Measurements from ENCODE around the gene SLC25A3.
"Not testable (repeated sequence)": the region's sequence is repeated elsewhere in the genome, so short reads cannot be mapped to it uniquely, and the experiment has no call there.

The SLC25A3 gene

DNA sequence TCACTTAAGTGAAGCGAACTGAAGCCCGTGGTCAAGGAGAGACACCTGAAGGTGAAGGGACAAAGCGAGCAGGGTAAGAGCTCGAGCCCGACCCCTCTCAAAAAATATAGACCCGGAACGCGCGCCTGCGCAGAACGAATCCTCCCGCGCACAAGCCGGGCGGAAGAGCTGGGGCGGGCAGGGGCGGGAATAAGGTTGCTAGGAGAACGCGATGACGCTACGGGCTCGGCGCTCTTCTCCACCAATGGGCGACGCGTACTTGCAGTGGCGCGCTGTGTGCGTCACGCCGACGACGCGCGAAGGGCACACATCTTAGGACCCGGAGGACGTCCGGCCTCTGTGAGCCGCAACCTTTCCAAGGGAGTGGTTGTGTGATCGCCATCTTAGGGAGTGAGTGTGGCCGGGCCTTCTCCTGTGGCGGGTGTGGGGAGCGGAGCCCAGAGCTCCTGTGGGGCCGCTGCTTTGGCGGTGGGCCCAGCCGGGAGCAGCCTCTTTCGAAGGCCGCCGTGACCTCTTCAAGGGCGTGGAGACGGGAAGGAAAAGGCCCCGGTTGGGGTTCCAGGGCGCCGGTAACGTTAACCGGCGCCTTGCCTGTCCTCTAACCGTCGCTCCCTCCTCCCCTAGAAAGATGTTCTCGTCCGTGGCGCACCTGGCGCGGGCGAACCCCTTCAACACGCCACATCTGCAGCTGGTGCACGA is at the start of gene SLC25A3:
Gene SLC25A3, plus strand, starts transcription at position 336 of the 699 bp plus-strand sequence. Its CDS starts 293 bp downstream, at position 629.
- DNase-seq, result peak; percentile 76

DNA sequence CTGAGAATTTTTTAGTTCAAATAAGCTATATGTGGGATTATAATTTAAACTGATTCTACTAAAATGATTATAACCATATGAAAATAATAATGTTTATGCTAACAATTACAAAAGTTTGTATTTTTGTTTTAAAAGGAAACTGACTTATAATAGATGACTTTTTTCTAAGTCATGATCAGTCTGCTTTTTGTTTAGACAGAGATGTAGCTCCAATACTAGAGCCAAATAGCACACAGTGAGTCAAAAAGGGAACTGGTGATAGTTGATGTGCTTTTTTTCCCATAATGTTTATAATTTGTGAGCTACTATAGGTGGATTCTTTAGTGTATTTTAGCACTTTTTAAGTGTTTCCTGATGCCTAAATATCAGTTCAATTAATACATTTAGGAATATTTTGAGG is 49.8 kb upstream of the SLC25A3 start:
- DNase-seq, result no peak

DNA sequence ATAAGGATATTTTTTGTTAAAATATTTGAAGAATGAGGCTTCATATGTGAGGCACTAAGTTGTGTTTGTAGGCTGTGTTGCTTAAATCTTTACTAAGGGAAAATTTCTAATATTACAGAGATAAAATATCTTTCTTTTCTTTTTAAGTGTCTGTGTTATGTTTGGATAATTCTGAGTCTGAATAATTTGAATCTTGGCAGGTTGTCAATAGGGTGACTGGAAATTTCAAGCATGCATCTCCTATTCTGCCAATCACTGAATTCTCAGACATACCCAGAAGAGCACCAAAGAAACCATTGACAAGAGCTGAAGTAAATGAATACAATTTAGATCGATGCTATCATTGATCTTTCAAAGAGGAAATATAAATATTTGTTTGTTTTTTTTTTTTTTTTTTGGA is 48.7 kb upstream of the SLC25A3 start:
- DNase-seq, result no peak

DNA sequence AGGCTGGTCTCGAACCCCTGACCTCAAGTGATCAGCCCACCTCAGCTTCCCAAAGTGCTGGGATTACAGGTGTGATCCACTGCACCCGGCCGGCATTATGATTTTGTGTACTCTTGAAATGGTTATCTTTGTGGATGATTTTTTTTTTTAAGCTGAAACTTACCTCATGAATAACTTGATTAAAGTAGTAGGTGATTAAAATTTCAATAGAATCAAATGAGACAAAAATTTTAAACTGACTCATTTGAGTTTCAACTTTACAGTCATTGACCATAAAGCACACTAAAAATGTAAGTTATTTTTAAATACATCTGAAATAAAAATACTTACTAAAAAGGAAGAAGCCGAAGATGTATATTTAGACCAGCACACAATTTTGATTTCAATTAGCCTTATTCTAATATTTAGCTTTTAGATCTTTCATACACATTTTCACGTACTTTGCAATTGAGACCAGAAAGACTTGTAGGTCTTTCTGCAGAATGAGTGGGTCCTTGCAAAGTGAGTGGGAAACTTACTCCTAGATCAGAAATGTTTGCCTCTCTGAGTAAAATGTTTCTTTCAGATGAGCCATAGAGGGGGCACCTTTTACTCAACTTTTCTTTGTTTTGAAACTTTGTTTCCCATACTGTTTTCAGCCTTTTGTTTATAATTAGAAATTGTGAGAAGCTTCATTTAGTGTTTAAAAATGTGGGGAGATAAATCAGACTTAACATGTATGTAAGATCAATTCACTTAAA is 43.9 kb upstream of the SLC25A3 start:
- no peak for DNase-seq

DNA sequence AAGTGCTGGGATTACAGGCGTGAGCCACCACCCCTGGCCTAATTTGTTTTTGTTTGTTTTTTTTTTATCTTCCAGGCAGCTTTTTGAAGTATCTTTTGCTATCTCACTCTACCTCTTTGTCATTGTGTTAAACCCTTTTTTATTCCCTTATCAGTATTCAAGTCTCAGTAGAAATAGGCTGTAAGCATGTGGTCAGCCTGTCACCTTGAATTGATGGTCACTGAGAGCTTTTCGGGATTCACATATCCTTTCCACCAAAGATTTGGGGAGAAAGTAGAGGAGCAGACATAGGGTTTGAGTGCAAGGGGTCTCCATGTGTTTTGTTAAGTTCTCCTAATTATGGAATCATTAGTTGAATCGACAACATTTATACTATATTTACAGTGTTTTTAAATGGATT is 41.7 kb upstream of the SLC25A3 start:
- no peak for DNase-seq

DNA sequence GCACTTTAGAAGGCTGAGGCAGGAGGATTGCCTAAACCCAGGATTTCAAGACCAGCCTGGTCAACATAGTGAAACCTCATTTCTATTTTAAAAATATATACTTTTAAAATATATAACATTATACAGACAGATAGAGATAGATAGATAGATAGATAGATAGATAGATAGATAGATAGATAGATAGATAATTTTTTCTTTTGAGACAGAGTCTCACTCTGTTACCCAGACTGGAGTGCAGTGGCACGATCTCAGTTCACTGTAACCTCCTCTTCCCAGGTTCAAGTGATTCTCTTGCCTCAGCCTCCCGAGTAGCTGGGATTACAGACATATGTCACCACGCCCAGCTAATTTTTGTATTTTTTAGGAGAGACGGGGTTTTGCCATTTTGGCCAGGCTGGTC is 35.4 kb upstream of the SLC25A3 start:
- not testable (repeated sequence) for DNase-seq

DNA sequence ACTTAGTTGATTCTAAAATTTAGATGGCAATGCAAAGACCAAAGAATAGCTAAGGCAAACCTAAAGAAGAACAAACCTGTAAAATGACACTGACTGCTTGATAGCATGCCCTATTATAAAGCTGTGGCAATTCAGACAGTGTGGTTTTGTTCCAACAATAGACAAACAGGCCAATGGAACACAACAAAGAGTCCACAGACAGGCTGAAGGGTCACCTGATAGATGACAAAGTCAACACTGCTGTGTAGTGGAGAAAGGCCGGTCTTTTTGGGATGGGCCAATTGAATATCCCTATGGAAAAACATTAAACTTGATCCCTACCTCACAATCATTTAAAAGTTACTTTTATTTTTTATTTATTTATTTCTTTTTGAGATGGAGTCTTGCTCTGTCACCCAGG is 33.8 kb upstream of the SLC25A3 start:
- no peak for DNase-seq

DNA sequence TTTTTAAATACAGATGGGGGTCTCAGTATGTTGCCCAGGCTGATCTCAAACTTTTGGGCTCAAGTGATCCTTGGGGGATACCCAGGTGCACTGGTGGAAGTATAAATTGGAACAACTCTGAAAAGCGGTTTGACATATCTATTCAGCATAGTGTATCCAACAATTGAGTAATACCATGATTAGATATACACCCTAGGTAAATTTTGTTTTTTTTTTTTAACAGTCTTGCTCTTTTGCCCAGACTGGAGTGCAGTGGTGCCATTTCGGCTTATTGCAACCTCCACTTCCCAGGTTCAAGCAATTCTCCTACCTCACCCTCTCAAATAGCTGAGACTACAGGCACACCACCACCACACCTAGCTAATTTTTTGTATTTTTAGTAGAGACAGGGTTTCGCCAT is 31.6 kb upstream of the SLC25A3 start:
- no peak for DNase-seq

DNA sequence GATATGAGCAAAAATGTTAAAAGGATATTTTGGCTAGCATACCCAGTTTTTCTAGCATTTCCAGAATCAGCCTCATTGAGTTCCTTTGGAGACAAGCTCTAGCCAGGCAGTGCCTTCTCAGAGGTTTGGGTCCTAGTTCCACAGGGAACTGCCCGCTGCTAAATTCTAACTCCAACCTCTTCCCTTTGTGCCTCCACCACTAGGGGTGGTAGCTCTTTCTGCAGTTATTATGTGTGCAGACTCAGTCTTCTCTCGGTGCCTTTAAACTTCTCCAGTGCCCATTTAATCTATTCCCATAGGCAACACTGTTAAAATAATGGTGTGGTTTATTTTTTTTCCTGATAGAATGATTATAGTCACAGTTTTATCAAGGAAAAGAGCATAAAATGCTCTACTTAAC is 21.5 kb upstream of the SLC25A3 start:
- no peak for DNase-seq

DNA sequence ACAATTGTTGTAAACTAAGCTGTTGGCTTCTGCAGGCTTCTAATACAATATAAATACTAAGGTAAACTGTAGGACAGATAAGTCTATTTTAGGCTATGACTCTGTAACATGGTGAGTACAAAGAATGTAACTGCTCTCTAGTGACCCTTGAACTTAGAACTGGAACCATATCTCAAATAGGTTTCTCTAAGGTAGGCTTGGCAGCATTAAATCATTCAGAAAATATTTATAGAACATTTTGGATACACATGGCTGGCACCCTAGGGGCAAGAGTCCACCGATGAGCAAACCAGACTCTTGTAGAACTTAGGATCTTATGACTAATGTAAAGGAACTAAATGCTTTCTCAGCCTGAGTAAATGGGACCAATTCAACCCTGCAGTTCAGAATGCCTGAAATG is 19.4 kb upstream of the SLC25A3 start:
- DNase-seq, result no peak

DNA sequence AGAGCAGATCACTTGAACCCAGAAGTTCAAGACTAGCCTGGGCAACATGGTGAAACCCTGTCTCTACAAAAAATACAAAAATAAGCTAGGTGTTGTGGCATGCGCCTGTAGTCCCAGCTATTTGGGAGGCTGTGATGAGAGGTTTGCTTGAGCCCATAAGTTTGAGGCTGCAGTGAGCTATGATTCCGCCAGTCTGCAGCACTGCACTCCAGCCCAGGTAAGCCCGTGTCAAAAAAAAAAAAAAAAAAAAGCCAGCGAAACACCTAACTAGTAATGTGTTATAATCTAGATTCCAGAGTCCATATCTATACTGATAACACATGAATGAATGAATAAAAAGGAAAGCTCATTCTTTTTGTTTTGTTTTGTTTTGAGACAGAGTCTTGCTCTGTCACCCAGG is 18.5 kb upstream of the SLC25A3 start:
- DNase-seq, result no peak

DNA sequence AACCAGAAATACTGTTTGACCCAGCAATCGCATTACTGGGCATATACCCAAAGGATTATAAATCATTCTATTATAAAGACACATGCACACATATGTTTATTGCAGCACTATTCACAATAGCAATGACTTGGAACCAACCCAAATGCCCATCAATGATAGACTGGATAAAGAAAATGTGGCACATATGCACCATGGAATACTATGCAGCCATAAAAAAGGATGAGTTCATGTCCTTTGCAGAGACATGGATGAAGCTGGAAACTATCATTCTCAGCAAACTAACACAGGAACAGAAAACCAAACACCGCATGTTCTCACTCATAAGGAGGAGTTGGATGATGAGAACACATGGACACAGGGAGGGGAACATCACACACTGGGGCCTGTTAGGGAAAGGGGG is 16.7 kb upstream of the SLC25A3 start:
- DNase-seq, result not testable (repeated sequence)

DNA sequence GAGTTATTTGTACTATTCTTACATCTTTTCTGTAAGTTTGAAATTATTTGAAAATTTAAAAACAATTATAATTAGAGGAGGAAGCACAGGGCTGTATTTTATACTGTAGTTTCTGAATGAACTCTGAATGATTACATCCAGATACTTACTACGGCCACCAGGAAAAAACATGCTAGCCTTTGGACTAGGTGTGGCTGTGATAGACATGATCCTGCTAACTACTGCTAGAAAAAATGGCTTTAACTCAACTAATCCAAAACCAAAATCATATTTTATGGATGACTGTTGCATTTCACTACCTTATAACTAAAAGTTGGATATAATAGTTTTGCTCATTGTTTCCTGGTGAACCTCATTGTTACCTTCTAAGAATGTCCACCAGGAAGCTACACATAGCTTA is 15.1 kb upstream of the SLC25A3 start:
- no peak for DNase-seq

DNA sequence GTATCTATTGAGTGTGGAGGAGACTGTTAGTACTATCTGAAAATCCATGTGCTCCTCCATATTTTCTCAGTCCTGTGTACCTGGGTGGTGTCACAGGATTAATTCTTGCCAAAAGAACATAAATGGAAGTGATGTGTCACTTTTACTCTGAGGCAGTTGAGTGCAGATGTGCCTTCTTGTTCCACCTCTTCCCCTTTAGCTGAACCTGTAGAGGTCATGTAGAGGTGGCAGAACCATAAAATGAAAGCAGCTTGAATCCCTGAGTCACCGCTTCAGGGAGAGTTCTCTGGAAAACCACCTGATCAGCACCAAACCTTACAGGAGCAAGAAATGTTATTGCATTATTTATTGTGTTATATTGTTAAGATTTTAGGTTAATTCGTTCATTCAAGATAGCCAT is 14.7 kb upstream of the SLC25A3 start:
- DNase-seq, result no peak

DNA sequence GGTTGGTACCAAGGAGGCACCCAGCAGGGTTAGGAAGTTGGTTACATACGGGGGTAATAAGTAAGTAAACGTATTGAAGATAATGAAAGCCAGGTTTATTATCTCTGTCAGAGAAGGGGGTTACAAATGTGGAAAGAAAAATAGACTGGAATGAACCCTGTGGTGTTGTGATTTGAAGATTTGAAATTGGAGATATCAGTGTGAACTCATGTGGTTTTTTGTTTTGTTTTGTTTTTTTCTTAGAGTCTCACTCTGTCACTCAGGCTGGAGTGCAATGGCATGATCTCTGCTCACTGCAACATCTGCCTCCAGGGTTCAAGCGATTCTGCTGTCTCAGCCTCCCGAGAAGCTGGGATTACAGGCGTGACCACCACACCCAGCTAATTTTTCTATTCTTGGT is 14.1 kb upstream of the SLC25A3 start:
- DNase-seq, result no peak

DNA sequence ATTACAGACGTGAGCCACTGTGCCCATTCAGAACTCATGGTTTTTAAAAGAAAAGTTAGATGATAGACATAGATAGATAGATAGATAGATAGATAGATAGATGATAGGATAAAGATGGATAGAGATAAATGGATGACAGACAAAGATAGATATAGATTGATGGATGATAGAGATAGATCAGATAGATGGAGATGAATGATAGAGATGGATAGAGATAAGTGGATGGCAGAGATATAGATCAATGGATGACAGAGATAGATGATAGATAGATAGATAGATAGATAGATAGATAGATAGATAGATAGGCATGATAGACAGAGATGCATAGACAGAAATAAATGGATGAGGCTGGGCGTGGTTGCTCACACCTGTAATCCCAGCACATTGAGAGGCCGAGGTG is 13.7 kb upstream of the SLC25A3 start:
- DNase-seq, result no peak

DNA sequence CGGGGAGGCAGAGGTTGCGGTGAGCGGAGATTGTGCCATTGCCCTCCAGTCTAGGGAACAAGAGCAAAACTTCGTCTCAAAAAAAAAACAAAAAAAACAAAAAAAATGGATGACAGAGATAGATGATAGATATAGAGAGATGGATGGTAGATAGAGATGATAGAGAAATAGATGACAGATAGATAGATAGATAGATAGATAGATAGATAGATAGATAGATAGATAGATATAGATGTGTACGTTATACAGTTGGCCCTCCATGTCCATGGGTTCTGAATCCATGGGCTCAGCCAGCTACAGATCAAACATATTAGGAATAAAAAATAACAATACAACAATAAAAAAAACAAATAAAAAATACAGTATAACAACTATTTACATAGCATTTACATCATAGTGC is 12.8 kb upstream of the SLC25A3 start:
- no peak for DNase-seq

DNA sequence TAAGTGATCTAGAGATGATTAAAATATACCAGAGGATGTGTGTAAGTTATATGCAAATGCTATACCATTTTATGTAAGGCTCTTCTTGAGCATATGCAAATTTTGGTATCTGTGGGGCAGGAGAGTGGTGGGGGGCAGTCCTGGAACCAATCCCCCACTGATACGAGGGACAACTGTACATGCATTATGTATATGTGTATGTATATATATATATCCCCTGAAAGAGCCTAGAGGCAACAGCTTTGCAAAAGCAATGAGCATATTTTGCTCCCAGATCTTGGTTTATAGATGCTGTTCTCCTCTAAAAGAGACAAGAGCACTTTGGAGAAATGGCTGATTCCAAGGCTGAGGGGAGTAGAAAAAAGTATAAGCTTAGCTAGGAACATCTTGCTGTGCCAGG is 12.4 kb upstream of the SLC25A3 start:
- no peak for DNase-seq

DNA sequence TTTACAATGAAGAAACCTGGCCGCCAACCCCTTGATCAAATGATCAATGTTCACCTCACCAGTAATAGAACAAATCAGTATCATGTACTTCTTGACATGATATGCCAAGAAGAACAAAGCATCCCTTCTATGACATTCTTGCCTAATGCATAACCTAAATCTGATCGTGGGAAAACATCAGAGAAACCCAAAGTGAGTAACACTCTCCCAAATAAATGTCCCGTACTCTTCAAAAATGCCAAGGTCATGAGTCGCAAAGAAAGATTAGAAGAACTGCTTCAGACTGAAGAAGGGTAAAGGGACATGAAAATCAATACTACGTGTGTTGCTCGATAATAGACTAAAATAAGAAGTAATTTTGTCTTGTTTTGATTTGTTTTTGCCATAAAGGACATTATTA is 11.4 kb upstream of the SLC25A3 start:
- no peak for DNase-seq

DNA sequence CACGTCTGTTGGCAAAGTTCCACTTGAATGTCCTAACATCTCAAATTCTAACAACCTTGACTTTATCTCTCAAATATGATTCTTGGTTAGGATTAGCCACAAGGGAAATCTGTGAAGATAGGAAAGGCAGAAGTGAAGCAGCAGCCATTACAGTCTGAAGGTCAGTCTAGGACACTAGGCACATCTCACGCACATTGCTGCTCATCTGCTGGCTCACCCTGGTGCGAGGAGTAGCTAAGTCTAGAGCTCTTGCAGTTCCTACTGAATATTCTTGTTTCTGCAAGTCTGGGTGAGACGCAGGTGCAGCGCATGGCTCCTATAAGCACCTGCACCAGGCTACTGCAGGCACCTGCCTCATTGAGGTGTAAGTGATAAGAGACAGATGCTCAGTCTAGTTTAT is 6.4 kb upstream of the SLC25A3 start:
- no peak for DNase-seq

DNA sequence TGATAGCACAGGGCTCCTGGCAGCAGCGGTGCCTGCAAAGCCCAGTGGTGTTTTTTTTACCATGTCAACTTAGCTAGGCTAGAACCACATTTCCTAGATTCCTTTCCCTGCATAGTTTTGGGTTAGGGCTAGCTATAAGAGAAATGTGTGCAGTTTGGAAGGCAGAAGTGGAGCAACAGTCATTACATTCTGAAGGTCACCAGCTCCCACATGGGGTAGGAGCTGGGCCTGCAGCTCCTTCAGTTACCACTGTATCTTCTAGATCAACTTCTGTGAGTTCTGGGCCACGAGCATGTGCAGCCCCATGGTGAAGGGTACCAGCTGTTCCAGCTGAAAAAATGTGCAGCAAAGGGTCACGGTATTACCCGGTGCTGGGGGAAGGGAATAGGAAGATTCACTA is 2.3 kb upstream of the SLC25A3 start:
- DNase-seq, result no peak

DNA sequence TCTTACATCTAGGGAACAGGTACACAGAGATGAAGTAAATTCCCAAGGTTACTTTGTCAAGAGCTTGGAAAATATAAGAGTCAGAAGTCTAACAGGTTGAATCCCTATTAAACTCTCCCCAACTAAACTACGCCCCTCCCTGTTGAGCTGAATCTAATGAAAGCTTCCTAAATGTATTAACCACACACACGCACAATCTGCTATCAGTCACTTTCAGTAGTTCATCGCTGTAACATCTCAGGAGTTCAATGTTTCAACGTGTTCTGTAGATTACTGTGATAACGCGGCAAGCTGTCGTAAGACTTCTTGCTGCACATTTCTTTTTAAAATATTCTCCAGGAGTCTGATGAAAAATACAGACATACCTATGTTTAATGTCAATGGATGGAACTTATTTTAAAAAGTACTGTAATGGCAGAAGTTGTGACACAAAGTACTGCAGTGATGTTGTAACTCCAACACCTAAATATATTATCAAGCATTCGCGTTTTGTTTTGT is 612 bp upstream of the SLC25A3 start:
- no peak for DNase-seq

DNA sequence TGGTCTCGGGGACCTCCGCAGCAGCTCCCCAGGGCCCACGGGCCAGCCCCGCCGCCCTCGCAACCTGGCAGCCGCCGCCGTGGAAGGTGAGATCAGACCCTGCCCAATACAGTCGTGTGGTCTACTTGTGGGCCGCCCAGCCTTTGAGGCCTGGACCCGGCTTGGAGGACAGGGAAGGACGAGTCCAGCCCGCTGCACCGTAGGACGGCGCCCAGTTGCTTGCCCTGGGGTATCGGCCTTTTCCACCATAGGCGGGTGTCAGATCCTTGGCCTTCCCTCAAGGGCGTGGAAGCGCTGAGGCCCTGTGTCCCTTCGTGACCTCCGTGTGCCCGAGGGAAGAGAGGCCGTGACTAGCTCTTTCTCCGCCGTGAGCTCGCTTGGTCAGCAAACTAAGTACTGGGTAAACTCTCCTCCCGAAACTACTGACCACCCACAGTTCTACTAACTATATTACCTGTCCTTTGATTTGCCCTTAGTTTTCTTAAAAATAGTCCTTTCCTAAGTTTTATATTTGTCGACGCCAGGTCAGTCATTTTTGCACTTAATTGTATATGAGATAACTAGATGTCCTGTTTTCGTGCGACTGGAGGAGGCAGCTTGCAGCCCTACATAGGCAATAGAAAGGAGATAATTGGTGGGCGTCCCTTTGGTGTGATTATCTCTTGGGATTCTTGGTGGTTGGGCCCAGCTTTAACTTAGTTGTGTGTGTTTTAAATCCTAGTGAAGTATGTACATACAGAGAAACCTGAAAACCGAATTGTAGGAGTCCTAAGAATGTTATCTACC is 757 bp downstream of the SLC25A3 start:
- DNase-seq, result no peak
